Trophoblast cell (in vitro differentiated cells and primary cell): ENCODE results near the gene AKAP13. TPM values are rescaled to one million over a fixed set of nuclear protein-coding genes. Genes with fewer than 3 reads are reported as not detected.

ENCODE experiments used
- DNase-seq, 2 donors: peaks; one replicate each; pipeline ENCODE4 v3.0.0-alpha.2; 2016
- H2AFZ ChIP-seq: 2 replicates; pipeline ENCODE4 v1.6.1; 2013; ENCODE audit warnings: low read length, moderate library complexity, mild to moderate bottlenecking; ENCODE audit not compliant: insufficient read depth, poor library complexity
- H2AK5ac ChIP-seq: 2 replicates; pipeline ENCODE4 v1.6.1; 2013; ENCODE audit warnings: mild to moderate bottlenecking, low read length
- H2BK120ac ChIP-seq: 2 replicates; pipeline ENCODE4 v1.6.1; 2013; ENCODE audit warnings: low read length, mild to moderate bottlenecking, moderate library complexity; ENCODE audit not compliant: insufficient read depth, poor library complexity
- H2BK12ac ChIP-seq: 2 replicates; pipeline ENCODE4 v1.6.1; 2013; ENCODE audit warnings: mild to moderate bottlenecking, low read length, moderate library complexity
- H2BK5ac ChIP-seq: 2 replicates; pipeline ENCODE4 v1.6.1; 2013; ENCODE audit warnings: low read length, low read depth, moderate library complexity, mild to moderate bottlenecking; ENCODE audit not compliant: poor library complexity
- H3K14ac ChIP-seq: 2 replicates; pipeline ENCODE4 v1.6.1; 2013; ENCODE audit warnings: mild to moderate bottlenecking, low read length
- H3K18ac ChIP-seq: 2 replicates; pipeline ENCODE4 v1.6.1; 2013; ENCODE audit warnings: mild to moderate bottlenecking, low read length
- H3K23ac ChIP-seq: 2 replicates; pipeline ENCODE4 v1.6.1; 2013; ENCODE audit warnings: low read length
- H3K27ac ChIP-seq: 2 replicates; pipeline ENCODE4 v1.5.1; 2013; ENCODE audit warnings: low read depth, mild to moderate bottlenecking, inconsistent platforms, low read length, moderate library complexity
- H3K27me3 ChIP-seq: 2 replicates; pipeline ENCODE4 v1.6.1; 2013; ENCODE audit warnings: inconsistent platforms, mild to moderate bottlenecking, low read length, moderate library complexity; ENCODE audit not compliant: insufficient read depth
- H3K36me3 ChIP-seq, 2 experiments: 1 replicate in 1 of 2; 2 replicates in 1 of 2; pipeline ENCODE4 v1.6.1; 2013; ENCODE audit warnings: low read length in 2 of 2, mild to moderate bottlenecking in 2 of 2, moderate library complexity in 1 of 2; ENCODE audit not compliant: insufficient read depth in 2 of 2, control insufficient read depth in 1 of 2
- H3K4ac ChIP-seq: 2 replicates; pipeline ENCODE4 v1.6.1; 2013; ENCODE audit warnings: low read depth, mild to moderate bottlenecking, low read length, moderate library complexity
- H3K4me1 ChIP-seq, 2 experiments: 1 replicate in 1 of 2; 2 replicates in 1 of 2; pipeline ENCODE4 v1.6.1; 2013; ENCODE audit warnings: low read length in 2 of 2, mild to moderate bottlenecking in 2 of 2, moderate library complexity in 1 of 2; ENCODE audit not compliant: insufficient read depth in 2 of 2, control insufficient read depth in 1 of 2
- H3K4me2 ChIP-seq: 2 replicates; pipeline ENCODE4 v1.6.1; 2013; ENCODE audit warnings: inconsistent platforms, mild to moderate bottlenecking, low read length, moderate library complexity
- H3K4me3 ChIP-seq: 2 replicates; pipeline ENCODE4 v1.5.1; 2013; ENCODE audit warnings: mild to moderate bottlenecking, low read depth, low read length, inconsistent platforms
- H3K79me1 ChIP-seq: one replicate; pipeline ENCODE4 v1.6.1; 2013; ENCODE audit warnings: low read length
- H3K79me2 ChIP-seq: 2 replicates; pipeline ENCODE4 v1.6.1; 2013; ENCODE audit warnings: low read length, mild to moderate bottlenecking; ENCODE audit not compliant: control insufficient read depth, insufficient read depth, poor library complexity
- H3K9ac ChIP-seq: 2 replicates; pipeline ENCODE4 v1.6.1; 2013; ENCODE audit warnings: mild to moderate bottlenecking, low read length
- H3K9me3 ChIP-seq: 2 replicates; pipeline ENCODE4 v1.6.1; 2013; ENCODE audit warnings: low read depth, mild to moderate bottlenecking, control low read depth, inconsistent platforms, low read length; ENCODE audit not compliant: insufficient read depth
- H4K12ac ChIP-seq: 2 replicates; pipeline ENCODE4 v1.6.1; 2013; ENCODE audit warnings: low read depth, mild to moderate bottlenecking, low read length, moderate library complexity
- H4K8ac ChIP-seq: 2 replicates; pipeline ENCODE4 v1.6.1; 2013; ENCODE audit warnings: low read depth, mild to moderate bottlenecking, low read length, moderate library complexity
- H4K91ac ChIP-seq: one replicate; pipeline ENCODE4 v1.6.1; 2013; ENCODE audit warnings: low read depth, mild to moderate bottlenecking, low read length, moderate library complexity
- WGBS: extraction: QIAGEN DNeasy Blood & Tissue Kit; methylation state at CpG from one replicate; pipeline ENCODE4 v1.1.7; 2013; ENCODE audit warnings: missing lambda C conversion rate; ENCODE audit not compliant: insufficient read length, insufficient coverage; ENCODE audit errors: extremely low coverage; 5-methylcytosine and 5-hydroxymethylcytosine counted together
- polyA plus RNA-seq: library from polyadenylated mRNA; stranded (reverse); fragments of 200-250 nt; gene quantifications from 2 replicates; pipeline ENCODE4 v1.2.3, GENCODE V29; 2013

Gene AKAP13, protein sequence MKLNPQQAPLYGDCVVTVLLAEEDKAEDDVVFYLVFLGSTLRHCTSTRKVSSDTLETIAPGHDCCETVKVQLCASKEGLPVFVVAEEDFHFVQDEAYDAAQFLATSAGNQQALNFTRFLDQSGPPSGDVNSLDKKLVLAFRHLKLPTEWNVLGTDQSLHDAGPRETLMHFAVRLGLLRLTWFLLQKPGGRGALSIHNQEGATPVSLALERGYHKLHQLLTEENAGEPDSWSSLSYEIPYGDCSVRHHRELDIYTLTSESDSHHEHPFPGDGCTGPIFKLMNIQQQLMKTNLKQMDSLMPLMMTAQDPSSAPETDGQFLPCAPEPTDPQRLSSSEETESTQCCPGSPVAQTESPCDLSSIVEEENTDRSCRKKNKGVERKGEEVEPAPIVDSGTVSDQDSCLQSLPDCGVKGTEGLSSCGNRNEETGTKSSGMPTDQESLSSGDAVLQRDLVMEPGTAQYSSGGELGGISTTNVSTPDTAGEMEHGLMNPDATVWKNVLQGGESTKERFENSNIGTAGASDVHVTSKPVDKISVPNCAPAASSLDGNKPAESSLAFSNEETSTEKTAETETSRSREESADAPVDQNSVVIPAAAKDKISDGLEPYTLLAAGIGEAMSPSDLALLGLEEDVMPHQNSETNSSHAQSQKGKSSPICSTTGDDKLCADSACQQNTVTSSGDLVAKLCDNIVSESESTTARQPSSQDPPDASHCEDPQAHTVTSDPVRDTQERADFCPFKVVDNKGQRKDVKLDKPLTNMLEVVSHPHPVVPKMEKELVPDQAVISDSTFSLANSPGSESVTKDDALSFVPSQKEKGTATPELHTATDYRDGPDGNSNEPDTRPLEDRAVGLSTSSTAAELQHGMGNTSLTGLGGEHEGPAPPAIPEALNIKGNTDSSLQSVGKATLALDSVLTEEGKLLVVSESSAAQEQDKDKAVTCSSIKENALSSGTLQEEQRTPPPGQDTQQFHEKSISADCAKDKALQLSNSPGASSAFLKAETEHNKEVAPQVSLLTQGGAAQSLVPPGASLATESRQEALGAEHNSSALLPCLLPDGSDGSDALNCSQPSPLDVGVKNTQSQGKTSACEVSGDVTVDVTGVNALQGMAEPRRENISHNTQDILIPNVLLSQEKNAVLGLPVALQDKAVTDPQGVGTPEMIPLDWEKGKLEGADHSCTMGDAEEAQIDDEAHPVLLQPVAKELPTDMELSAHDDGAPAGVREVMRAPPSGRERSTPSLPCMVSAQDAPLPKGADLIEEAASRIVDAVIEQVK (N-terminal part only)
- 24.8 and 27.3 TPM in 2 replicates for polyA plus RNA-seq

DNA sequence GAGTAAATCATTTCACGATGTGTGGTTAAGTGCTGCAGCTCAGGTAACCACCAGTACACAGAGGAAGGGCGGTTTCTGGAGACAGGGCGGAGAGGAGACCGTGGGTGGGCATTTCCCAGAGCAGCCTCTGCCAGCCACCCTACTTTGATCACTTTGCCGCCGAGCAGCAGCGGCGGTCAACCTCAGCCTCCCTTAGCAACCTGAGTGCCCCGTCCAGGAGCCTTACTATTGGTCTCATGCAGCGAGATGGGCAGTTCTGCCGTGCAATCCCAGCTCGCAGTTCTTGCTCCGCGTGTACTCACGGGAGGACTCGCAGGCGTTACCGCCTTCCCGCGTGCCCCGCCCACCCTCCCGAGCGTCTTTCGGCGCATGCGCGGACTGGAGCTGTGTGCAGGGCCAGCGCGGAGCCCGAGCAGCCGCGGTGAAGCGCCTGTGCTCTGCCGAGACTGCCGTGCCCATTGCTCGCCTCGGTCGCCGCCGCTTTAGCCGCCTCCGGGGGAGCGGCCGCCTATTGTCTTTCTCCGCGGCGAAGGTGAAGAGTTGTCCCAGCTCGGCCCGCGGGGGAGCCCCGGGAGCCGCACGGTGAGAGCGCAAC is at the start of gene AKAP13:
AKAP13 (plus strand) TSS at position 387 of the 595 bp plus-strand sequence. CDS start 105,118 bp downstream, outside the sequence.
- Histone ChIP-seq H4K12ac (peak within 1 kb of the TSS; percentile 66), H2BK12ac (peak within 1 kb of the TSS; percentile 61), H3K4me2 (peak within 1 kb of the TSS; percentile 98), H3K4me3 (peak within 1 kb of the TSS; percentile 96), H2BK120ac (peak within 1 kb of the TSS; percentile 94), H3K4ac (peak within 1 kb of the TSS; percentile 80), H3K9ac (peak within 1 kb of the TSS; percentile 96), H2AFZ (peak within 1 kb of the TSS; percentile 94), H3K27me3 (no peaks in the 10 kb centered on the region), H3K18ac (peak within 1 kb of the TSS; percentile 92), H3K14ac (peak within 1 kb of the TSS; percentile 92), H3K79me2 (peaks cover 8% of the 10 kb centered on the region), H3K27ac (peak within 1 kb of the TSS; percentile 99), H4K91ac (peak within 1 kb of the TSS; percentile 89), H3K79me1 (peaks cover 8% of the 10 kb centered on the region), H2BK5ac (peak within 1 kb of the TSS; percentile 96), H3K23ac (no peak within 1 kb of the TSS), H4K8ac (peak within 1 kb of the TSS; percentile 87), H3K4me1 (peaks cover 2 to 5% of the 10 kb centered on the region in 2 experiments), H3K9me3 (peaks cover 1% of the 10 kb centered on the region), H2AK5ac (peak within 1 kb of the TSS; percentile 26), H3K36me3 (no peaks in the 10 kb centered on the region)
- no CpG with 5 or more reads among the region's 54 CpGs for WGBS
- DNase-seq = peak; percentile 98 to 99

GRCh38 chr15:85330901-85331588 is 49.4 kb upstream of the AKAP13 start:
- Histone ChIP-seq H3K4me3 (no peak overlapping the region), H4K8ac (peak overlapping the region; percentile 69), H3K4me2 (no peak overlapping the region), H2BK12ac (peak overlapping the region; percentile 58), H3K4ac (peak overlapping the region; percentile 44), H2BK5ac (peak overlapping the region; percentile 29), H3K36me3 (no peaks in the 10 kb centered on the region), H4K12ac (peak overlapping the region; percentile 65), H3K14ac (peak overlapping the region; percentile 44), H3K27me3 (no peaks in the 10 kb centered on the region), H3K4me1 (peaks cover 21 to 24% of the 10 kb centered on the region in 2 experiments), H2AFZ (peak overlapping the region; percentile 5), H2AK5ac (peak overlapping the region; percentile 67), H3K79me1 (peaks cover 26% of the 10 kb centered on the region), H4K91ac (peak overlapping the region; percentile 81), H3K9ac (no peak overlapping the region), H3K79me2 (no peaks in the 10 kb centered on the region), H3K23ac (no peak overlapping the region), H3K27ac (peak overlapping the region; percentile 36), H2BK120ac (peak overlapping the region; percentile 57), H3K18ac (peak overlapping the region; percentile 69), H3K9me3 (no peaks in the 10 kb centered on the region)
- no CpG with 5 or more reads among the region's 14 CpGs for WGBS
- peak; percentile 93 to 95 for DNase-seq

DNA sequence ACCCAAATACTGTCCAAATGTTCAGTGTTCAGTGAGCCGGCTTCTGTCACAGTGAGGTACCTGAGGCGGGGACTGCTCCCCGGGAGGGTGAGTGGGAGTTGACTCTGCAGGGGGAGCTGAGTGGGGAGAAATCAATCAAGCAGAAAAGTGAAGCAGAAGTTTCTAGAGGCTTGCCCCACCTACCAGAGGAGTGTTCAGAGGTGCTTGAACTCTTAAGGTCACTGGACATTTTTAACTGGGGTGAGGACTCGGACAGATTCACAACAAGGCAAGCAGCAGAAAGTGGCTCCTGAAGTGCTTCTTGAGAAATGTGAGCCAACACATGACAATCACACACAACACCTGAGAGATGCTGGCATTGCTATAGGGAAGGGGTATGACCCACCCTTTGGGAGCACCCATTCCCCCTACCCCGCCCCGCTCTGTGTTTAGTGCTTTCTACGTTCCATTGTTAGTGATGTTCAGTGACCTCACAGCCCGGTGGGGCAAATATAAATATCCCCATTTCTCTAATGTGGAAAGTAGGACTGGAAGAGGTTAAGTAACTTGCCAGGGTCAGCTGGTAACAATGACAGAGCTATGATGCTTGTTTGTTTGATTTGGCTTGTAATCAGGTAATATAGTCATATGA is 48.6 kb upstream of the AKAP13 start:
- no CpG with 5 or more reads among the region's 8 CpGs for WGBS
- Histone ChIP-seq H4K91ac (peak overlapping the region; percentile 81), H3K4me3 (no peak overlapping the region), H3K4me1 (peaks cover 22 to 25% of the 10 kb centered on the region in 2 experiments), H3K27ac (peak overlapping the region; percentile 36), H3K9ac (no peak overlapping the region), H2BK5ac (peak overlapping the region; percentile 29), H3K4ac (peak overlapping the region; percentile 44), H3K27me3 (no peaks in the 10 kb centered on the region), H3K79me1 (peaks cover 27% of the 10 kb centered on the region), H4K12ac (peak overlapping the region; percentile 65), H3K18ac (peak overlapping the region; percentile 84), H2AFZ (peak overlapping the region; percentile 5), H3K9me3 (no peaks in the 10 kb centered on the region), H2BK12ac (peak overlapping the region; percentile 58), H2BK120ac (peak overlapping the region; percentile 57), H3K79me2 (no peaks in the 10 kb centered on the region), H4K8ac (peak overlapping the region; percentile 69), H3K36me3 (no peaks in the 10 kb centered on the region), H3K23ac (no peak overlapping the region), H3K4me2 (no peak overlapping the region), H2AK5ac (peak overlapping the region; percentile 67), H3K14ac (peak overlapping the region; percentile 44)
- DNase-seq = no peak
